Fibroblast of villous mesenchyme (primary cell): Measurements from ENCODE around the gene RSPH4A. TPM values are rescaled to one million over a fixed set of nuclear protein-coding genes. Genes with fewer than 3 reads are reported as not detected.

ENCODE experiments used
- DNase-seq: peaks from one replicate; pipeline ENCODE4 v3.0.0-alpha.2; 2010; ENCODE audit warnings: low read depth
- H3K4me3 ChIP-seq: 2 replicates; pipeline ENCODE4 v1.5.1; 2011; ENCODE audit warnings: low read depth, mild to moderate bottlenecking, low read length
- total RNA-seq: library from RNA; depleted of rRNA; stranded (reverse); fragments of >200 nt; gene quantifications from 2 replicates; pipeline ENCODE4 v1.2.3, GENCODE V29; 2012
- TF ChIP-seq, protein P1 (sequence below): IDR thresholded peaks from 2 replicates; pipeline ENCODE4 v1.5.1; 2012; ENCODE audit warnings: low read depth, mild to moderate bottlenecking, low read length; ENCODE audit not compliant: insufficient read depth

RSPH4A gene
- total RNA-seq, 1 donor = under 0.01 TPM

DNA sequence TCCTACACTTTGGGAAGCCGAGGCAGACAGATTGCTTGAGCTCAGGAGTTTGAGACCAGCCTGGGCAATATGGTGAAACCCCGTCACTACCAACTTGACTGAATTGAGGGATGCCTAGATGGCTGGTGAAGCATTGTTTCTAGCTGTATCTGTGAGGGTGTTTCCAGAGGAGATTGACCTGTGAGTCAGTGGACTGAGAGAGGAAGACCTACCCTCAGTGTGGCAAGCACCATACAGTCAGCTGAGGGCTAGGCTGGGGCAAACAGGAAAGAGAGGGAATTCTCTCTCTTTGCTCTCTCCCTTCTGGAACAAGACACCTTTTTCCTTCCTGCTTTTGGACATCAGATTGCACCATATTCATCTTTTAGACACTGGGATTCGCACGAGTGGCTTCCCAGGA lies 56.0 kb downstream of the RSPH4A start:
- no peak overlapping the region for H3K4me3 ChIP-seq
- DNase-seq = no peak
- TF ChIP-seq, protein P1, sequence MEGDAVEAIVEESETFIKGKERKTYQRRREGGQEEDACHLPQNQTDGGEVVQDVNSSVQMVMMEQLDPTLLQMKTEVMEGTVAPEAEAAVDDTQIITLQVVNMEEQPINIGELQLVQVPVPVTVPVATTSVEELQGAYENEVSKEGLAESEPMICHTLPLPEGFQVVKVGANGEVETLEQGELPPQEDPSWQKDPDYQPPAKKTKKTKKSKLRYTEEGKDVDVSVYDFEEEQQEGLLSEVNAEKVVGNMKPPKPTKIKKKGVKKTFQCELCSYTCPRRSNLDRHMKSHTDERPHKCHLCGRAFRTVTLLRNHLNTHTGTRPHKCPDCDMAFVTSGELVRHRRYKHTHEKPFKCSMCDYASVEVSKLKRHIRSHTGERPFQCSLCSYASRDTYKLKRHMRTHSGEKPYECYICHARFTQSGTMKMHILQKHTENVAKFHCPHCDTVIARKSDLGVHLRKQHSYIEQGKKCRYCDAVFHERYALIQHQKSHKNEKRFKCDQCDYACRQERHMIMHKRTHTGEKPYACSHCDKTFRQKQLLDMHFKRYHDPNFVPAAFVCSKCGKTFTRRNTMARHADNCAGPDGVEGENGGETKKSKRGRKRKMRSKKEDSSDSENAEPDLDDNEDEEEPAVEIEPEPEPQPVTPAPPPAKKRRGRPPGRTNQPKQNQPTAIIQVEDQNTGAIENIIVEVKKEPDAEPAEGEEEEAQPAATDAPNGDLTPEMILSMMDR = no peak

DNA sequence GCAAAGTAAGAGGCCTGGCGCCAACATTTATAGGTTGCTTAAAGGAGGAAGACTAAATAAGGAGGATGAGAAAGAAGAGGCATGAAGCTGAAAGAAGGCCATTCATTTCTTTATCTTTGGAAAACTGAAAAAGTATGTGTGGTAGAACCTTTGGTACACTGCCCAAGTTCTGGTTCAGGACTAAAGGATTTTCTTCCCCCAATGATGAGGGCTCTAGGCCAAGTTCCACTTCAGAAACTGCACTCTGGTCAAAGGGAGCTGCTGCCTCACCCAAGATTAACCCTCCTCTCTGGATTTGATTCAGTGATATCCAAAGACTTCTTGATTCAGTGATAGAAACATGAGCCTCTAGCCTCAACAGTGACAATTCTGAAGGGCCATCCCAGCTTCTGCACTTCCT lies 59.7 kb downstream of the RSPH4A start:
- DNase-seq = no peak
- TF ChIP-seq, protein P1 = no peak
- H3K4me3 ChIP-seq = no peak overlapping the region

DNA sequence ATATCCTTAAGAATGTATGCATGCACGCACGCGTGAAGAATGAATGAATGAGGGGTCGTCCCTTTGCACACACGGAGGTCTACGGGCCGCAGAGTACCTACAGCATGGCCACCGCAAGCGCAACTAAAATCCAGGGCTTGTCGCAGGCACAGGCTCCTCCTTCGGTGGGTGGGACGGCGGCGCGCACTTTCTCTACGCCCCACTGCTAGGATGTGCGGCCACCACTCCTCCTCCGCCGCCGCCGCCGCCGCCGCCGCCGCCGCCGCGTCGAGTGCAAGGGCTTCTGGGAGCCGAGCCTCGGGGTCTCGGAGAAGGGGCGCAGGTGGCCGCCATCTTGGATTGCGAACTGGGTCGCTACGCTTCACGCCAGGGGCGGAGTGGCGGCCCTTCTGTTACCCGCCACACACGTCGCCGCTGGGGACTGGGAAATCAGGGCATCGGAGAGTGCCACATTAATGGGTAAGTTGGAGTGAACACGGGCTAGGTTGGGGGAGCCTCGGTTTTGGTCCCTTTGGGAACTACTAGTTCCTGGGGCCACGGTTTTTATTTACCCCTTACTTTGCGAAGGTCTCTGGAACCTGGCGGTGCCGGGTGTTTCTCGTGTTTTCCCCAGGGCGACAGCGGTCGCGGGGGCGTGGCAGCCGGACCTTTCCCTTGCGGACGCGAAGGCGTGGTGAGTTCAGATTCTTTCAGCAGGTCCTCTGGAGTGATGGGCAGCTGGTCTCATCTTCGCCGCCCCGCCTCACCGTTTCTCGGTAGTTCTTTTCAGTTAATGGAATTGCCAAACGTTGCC lies 64.8 kb downstream of the RSPH4A start, which contains the start of gene KPNA5:
Gene KPNA5, plus strand, starts transcription at position 332 of the 793 bp plus-strand sequence. Its CDS starts 124 bp downstream, at position 456.
- TF ChIP-seq, protein P1 = no peak
- peak; percentile 91 for DNase-seq
- H3K4me3 ChIP-seq = peak within 1 kb of the TSS; percentile 76

DNA sequence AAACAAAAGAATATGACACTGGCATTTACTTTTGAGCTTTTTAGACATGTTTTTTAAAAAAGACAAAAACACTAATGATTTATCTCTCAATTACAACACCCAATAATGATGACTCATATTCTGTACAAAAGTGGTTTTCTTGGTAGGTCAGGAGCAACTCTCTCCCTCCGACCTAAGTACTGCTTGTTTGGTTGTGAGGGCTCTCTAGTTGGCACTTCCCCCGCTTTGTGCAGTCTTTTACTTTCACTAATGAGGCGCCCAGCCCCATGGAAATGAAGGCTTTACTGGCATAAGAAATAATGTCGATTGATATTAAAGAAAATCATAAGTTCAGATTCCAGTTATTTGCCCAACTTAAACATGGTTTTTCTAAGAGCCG lies 66.0 kb downstream of the RSPH4A start:
- TF ChIP-seq, protein P1 = no peak
- DNase-seq = peak; percentile 71
- peak overlapping the region; percentile 76 for H3K4me3 ChIP-seq

Other genes with a start within 250 kb of the RSPH4A start
- gene DSE, start 245.5 kb upstream of the RSPH4A start, total RNA-seq = 93.3 and 111 TPM in 2 replicates
- gene CALHM6, start 155.1 kb upstream of the RSPH4A start, total RNA-seq = 0.32 TPM in 1 of 2 replicates, not detected in the other
- 4.7 and 7.7 TPM in 2 replicates for gene CALHM5, start 104.8 kb upstream of the RSPH4A start, total RNA-seq
- under 0.01 TPM in 1 of 2 replicates, not detected in the other for gene TRAPPC3L, start 70.8 kb upstream of the RSPH4A start, total RNA-seq
- gene CALHM4, start 62.7 kb upstream of the RSPH4A start, total RNA-seq = not detected in 2 replicates
- 31.9 and 45.3 TPM in 2 replicates for gene RWDD1, start 45.0 kb upstream of the RSPH4A start, total RNA-seq
- gene ZUP1, start 52.3 kb downstream of the RSPH4A start, total RNA-seq = 13.5 and 15.5 TPM in 2 replicates
- 6.1 and 7.8 TPM in 2 replicates for gene KPNA5, start 64.7 kb downstream of the RSPH4A start, total RNA-seq
- gene FAM162B, start 149.2 kb downstream of the RSPH4A start, total RNA-seq = 3.9 and 10.3 TPM in 2 replicates
- not detected in 2 replicates for gene GPRC6A, start 212.6 kb downstream of the RSPH4A start, total RNA-seq